HG02642 (cell line): Measurements from ENCODE around the gene ARHGEF10L.

ENCODE experiments used
- ATAC-seq: cut with Tn5 transposase; IDR thresholded peaks from one replicate; pipeline ENCODE4 v1.9.1; 2021; ENCODE audit warnings: mild to moderate bottlenecking; ENCODE audit not compliant: unreplicated experiment, poor library complexity

The ARHGEF10L gene

DNA sequence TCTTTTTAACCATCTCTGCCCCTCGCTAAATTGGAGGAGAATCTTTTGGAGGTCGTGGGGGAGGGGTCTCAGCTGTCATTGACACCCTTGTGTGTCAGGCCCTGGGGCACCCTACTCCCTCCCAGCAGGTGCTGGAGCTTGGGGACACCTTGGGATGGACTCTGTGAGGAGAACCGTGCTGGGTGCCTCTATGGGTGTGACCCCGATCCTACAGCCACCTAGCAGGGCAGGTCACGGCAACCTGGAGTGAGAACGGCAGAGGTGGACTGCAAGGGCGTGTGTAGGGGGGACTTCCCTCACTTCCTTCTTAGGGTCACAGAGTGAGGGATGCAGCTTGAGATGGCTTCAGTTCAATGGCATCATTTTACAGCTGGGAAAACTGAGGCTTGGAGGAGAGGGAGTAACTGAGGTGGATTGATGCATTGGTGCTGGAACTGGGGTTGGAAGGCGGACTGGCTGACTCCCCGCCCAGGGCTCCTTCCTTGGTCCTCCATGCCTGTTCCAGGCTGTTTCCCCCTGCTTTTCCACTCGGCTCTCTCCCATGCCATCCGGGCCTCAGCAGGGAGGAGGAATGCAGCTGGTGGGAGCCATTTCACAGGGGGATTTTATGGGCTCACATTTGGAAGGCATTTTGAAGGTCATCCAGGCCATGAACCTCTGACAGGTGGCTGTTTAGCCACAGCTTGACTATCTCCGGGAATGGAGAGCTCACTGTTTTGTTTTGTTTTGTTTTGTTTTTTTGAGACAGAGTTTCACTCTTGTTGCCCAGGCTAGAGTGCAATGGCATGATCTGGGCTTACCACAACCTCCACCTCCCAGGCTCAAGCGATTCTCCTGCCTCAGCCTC lies 18.8 kb upstream of the ARHGEF10L start:
- ATAC-seq, result no peak

DNA sequence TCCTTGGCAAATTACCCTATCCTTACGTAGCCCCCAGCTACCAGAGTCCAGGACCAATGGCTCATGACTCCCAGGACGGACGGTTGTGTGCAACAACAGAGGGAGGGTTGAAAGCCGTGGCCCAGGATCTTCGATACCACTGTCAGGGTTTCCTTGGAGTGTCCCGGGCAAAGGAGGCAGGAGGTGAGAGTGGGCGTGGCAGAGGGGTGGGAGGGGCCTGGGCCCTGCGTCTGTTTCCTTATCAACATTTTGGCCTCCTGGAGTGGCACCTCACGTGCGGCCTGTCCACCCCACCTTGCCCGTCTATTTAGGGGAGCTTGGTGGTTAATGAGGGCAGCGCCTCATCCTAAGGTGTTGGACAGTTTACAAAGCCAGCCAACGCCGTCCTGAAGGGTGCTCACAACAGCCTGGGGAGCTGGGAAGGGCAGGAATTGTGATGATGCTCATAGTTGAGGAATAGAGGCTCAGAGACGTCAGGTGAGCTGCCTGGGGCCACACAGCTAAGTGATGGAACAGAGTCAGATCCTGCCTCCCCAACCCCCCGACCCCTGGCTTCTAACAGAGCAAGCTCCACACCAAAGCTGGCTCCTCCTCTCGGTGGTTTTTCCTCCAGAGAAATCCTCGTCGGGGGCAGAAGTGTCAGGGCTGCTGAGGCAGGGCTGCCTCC lies 17.4 kb upstream of the ARHGEF10L start:
- no peak for ATAC-seq

DNA sequence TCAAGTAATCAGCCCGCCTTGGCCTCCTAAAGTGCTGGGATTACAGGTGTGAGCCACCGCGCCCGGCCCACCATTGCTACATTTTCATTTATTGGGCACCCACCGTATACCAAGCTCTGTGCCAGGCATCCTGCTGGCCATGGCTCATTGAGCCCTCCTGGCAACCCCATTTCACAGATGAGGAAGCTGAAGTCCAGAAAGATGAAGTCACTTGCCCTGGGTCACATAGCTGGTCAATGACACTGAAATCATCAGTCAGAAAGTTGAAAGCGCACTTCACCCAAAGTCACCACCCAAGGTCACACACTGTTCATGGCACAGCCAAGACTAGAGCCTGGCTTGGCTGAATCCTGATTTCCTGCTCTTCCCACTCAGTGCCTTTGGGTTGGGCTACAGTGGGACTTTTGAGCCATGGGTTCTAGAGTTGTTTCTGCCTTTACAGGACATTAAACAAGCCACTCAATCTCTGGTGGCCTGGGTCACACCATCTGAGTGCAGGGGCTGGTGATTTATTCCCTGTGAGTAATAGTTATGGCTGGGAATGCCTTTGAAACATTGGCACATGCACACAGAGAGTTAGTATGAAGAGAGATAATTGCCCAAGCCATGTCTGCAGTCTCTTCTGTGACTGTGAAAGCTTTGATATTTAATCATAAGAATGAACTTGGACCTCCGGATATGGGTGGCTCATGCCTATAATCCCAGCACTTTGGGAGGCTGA lies 16.0 kb upstream of the ARHGEF10L start:
- no peak for ATAC-seq

GRCh38 chr1:17524645-17525044 lies 14.9 kb upstream of the ARHGEF10L start:
- no peak for ATAC-seq

- no peak for ATAC-seq
Measured at GRCh38 chr1:17525996-17526686, 13.4 kb upstream of the ARHGEF10L start.

- ATAC-seq, result no peak
Measured at GRCh38 chr1:17527036-17527914, 12.2 kb upstream of the ARHGEF10L start.

DNA sequence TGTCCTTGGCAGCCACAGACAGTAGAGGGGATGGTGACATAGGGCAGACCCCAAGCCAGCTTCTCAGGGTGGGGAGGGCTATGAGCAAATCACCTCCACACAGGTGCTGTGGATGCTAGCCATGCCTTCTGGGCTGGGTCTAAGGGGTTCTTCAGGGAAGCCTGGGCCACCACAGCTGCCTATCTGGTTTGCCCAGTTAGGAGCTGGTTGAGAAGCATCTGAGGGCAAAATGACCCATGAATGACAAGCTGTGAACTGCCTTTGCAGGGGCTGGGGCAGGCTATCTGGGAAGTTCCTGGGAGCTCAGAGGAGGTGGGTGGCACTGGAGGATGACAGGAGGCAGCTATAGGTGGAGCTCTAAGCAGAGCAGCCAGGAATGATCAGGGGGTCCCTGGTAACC lies 10.1 kb upstream of the ARHGEF10L start:
- no peak for ATAC-seq

- no peak for ATAC-seq
Measured at GRCh38 chr1:17531343-17531681, 8.2 kb upstream of the ARHGEF10L start.

DNA sequence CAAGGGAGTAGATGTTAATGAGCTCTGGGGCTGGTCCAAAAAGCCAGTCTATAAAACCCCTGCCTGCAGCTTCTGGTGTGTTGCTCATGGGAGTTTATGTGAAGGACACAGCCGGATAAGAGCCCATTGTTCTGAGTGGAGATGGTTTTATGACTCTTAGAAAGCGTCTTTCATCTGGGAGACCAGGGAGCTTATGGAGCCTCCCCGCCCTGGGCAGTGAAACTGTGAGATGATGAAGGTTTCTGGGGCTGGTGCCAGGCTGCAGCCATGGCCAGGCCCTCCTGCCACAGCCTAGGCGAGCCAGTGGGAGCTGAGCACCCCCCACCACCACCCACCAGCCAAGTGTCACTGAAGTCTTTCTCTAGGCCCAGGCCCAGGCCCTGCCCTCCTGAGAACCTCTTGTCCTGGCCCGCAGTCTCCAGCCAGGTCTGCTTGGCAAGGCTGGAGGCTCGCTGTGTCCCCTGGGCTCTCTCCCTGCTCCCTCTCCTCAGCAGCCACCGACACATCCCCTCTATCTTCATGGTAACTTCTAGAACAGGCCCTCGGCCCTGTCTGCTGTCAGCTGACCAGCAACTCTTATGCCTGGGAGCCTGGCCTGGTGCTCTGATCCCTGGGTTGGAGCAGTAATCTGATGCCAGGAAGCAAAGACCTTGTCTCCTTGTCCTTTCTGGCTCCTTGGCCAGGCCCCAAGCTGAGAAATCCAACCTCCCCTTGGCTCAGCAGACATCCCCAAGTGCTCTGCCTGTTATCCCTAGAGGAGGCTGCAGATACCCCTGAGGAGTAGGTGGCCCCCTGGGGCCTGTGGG lies 7.6 kb upstream of the ARHGEF10L start:
- no peak for ATAC-seq

DNA sequence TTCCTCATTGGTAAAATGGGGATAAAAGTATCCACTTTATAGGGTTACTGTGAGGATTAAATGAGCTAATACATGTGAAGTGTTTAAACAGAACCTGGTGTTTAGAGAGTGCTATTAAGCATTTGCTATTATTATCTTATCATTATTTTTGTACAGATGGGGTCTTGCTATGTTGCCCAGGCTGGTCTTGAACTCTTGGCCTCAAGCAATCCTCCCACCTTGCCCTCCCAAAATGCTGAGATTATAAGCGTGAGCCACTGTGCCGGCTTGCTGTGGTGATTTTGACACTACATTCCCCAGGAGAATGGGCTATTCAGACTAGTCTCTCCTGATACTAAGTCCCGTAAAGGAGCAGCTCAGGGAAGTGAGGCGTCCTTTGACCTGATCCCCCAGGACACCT lies 6.3 kb upstream of the ARHGEF10L start:
- ATAC-seq, result no peak

DNA sequence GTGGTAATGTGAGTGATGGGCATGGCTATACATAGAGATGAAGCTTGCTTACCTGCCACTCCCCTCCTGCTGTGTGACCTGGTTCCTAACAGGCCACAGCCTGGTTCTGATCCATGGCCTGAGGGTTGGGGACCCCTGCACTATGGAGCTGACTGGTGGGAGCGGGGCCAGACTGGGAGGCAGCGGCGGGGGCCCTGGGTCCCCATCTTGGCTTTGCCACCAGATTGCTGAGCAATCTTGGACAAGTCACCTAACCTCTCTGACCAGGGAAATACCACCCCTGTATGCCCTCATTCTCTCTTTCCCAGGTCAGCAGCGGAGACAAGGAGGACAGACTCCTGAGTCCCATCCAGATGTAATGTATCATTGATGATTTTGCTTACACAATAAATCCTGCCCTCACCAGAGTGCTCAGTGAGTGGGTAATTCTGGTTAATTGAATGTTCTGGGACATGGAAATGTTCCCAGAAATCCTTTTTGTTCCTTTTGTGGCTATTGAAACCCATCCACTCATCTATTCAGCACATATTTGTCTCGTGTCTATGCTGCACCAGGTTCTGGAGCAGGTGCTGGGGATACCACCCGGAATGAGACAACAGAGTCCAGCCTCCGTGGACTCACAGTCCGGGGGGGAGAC lies 4.1 kb upstream of the ARHGEF10L start:
- ATAC-seq, result no peak

DNA sequence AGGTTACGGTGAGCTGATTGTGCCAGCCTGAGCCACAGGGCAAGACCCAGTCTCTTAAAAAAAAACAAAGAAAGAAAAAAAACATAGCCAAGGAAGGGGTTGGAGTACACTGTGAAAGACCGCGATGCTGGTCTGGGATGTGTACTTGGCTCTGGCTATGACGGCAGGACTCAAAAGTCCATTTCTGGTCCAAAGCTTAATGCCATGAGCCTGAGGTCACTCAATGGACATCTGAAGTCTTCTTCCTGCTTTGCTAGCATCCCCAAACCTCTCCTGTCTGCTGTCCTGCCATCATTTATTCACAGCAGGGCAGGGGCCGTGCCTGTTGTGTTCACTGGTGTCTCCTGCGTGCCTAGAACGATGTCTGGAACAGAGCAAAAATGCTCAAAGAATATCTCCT lies 1.5 kb upstream of the ARHGEF10L start:
- no peak for ATAC-seq

DNA sequence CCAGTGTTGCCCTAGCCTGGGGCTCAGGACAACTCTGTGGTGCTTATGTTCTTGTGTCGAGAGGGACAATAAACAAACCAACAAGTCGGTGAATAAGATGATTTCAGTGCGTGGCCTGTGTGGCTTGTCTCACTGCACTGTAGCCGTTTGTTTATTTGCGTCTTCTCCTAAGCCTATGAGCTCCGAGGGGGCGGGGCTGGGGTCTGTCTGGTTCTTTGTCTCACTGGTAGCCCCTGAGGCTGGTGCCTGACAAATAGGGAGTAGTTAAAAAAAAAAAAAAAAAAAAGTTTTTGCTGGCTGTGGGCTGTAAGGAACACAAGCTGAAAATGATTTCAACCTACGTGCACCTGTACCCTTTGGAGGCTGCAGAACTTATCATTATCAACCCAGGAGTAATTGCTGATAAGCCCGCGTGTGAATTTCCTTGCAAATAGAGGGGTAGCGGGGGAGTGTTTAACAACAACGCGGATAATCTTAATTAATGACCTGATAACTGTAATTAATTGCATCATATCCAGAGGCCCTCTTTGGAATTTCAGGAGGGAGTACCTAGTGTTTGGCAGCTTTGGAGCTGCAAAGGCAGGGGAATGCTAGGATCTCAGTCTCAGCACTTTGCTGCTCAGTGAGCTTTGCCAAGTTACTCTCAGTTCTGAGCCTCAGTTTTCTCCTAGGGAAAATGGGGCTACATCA lies 925 bp upstream of the ARHGEF10L start:
- no peak for ATAC-seq

GRCh38 chr1:17539118-17539476 lies 401 bp upstream of the ARHGEF10L start:
- no peak for ATAC-seq

GRCh38 chr1:17540255-17541001 lies 930 bp downstream of the ARHGEF10L start:
- no peak for ATAC-seq

DNA sequence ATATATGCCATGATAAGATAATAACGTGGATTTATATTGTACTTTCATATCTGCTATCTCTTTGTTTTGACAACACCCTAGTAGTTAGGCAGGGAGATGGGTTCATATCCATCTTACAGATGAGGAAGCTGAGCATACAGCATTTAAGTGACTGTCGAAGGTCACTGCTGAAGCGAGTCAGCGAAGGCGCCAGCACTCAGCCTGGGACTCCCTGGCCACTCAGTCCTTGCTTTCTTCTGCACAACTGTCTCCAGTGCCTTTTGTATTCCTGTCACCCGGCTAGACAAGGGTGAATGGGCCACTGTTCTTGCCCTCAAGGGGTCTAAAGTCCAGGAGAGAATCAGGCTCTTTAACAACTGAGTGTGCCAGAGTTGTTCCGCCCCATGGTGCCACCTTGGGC lies 3.1 kb downstream of the ARHGEF10L start:
- ATAC-seq, result no peak

GRCh38 chr1:17544776-17545350 lies 5.4 kb downstream of the ARHGEF10L start:
- ATAC-seq, result no peak
